H54 (cell line): Measurements from ENCODE around the gene PAQR5.

Source experiments
- DNase-seq: peaks from one replicate; pipeline ENCODE4 v3.0.0; 2011; ENCODE audit warnings: low spot score, mixed read lengths; ENCODE audit not compliant: insufficient read length
- FAIRE-seq: peaks from 3 replicates; lab custom pipeline; 2011; peaks lifted over from hg19 to GRCh38; lab: Jason Lieb, UNC
- POLR2A ChIP-seq: IDR thresholded peaks from 2 replicates; pipeline ENCODE4 v1.6.1; 2011; ENCODE audit warnings: low read depth, mild to moderate bottlenecking, low read length

The PAQR5 gene

GRCh38 chr15:69298697-69299441 lies at the start of gene PAQR5:
Gene PAQR5, plus strand, starts transcription at chr15:69298912. Its CDS starts 61,169 bp downstream, at chr15:69360081.
- TF ChIP-seq POLR2A = no peak
- no peak for FAIRE-seq
- peak; percentile 57 for DNase-seq

DNA sequence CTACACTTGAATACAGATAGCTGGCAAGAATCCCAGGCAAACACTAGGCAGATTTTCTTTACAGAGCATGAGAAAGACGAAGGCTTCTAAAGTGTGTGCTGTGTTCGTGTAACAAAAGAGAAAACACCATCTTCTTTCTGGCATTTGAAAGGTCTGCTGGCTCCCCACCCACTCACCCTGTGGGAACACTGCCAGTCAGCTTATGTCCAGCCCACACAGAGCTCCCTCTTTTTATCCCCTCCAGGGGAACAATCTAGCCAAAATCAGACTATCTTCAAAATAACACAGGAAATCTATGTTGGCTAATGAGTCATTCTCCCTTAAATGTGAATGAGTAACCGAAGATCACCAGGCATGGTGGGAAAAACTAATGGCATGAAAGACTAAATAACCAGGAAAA lies 45.6 kb upstream of the PAQR5 start:
- peak; percentile 23 for DNase-seq
- FAIRE-seq = peak; percentile 68
- TF ChIP-seq POLR2A = no peak

- TF ChIP-seq POLR2A = no peak
- DNase-seq (no peak), FAIRE-seq (peak; percentile 33)
Measured at GRCh38 chr15:69265347-69265955, 33.3 kb upstream of the PAQR5 start.

- no peak for FAIRE-seq
- no peak for TF ChIP-seq POLR2A
- no peak for DNase-seq
Measured at GRCh38 chr15:69271217-69271616, 27.5 kb upstream of the PAQR5 start.

DNA sequence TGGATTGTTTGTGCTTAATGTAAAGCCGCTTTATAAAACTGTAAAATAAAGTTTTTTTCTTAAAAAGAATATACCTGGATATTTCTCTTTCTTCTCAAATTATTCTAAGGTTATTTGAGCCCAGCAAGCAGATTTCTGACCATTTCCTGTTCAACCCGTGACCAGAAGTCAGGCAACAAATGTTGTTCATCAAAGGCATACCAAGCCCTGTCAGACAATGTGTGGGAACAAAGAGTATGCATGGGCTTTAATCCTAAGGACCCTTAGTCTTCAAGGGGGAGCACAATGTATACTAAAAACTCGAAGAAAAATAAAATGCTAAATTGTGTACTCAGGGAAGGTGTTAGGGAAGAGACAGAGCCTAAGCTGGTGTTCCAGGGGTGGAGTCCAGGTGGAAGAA lies 26.6 kb upstream of the PAQR5 start:
- FAIRE-seq (no peak), DNase-seq (no peak)
- no peak for TF ChIP-seq POLR2A

DNA sequence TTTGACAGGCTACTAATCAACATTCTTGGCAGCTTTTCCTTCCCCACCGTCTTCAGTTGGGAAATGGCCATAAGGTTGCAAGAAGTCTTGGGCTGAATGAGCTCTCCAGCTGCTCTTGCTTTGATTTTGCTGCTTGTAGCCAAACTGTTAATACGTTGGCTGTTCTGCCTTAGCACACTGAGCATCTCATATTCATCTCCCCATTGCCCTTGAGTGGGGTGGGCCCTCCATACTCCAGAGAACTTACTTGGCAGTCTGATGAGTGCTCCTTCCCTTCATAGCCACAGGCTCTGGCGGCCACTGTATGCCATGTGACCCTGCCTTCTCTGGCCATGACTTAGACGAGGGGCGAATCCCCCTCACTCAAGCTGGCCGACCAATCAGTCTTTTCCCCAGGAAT lies 25.8 kb upstream of the PAQR5 start:
- no peak for TF ChIP-seq POLR2A
- FAIRE-seq (no peak), DNase-seq (no peak)

DNA sequence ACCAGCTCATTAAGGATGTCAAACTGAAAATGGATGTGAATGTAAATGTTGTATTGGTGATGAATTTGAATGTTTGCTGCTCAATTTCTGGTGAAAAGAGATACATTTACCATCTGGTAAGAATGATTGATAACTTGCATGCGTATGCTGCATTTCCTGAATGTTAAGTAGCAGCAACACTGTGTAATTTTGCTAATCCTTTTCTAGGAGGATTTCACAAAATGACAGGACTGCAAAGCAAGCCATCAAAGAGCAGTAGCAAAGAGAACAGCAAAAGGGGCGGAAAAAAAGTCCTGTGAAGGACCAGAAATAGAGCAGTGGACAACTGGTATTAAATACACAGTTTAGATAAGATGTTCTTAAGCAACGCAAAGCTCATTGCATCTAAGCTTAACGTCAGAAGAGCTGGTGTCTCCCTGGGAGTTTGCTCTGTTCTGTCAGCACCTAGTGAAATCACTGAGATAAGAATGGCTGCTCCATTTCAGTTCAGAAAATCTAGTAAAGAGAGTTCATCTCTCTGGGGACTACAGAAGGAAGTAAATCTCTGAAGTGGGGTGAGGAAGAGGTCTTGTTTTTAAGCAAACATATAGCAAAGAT lies 23.5 kb upstream of the PAQR5 start:
- FAIRE-seq (no peak), DNase-seq (no peak)
- no peak for TF ChIP-seq POLR2A

DNA sequence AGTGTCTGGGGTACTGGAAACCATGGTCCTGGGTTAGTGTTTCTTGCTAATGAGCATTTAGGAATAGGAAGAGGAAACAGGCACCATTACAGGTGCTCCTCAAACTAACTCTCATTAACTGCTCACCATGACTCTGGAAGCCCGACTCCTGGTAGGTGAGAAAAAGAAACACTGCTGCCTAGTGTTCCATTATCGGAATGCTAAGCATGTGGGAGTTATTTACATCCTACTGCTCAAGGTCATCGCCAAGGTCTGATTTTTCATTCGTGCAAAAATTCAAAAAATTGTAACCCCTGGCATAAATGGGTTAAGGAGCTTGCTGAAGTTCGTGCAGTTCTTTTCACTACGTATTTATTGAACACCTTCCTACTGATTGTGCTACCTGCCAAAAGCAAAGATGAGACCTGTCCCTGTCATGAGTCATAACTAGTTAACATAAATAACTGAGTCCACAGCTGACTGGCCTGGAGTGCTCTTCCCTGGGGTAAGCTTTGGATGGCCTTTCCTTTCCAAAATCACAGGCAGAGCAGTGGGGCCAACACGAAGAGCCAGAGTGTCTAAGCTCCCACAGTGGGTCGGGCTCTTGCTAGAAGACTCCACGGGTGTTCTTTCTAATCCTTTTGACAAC lies 22.7 kb upstream of the PAQR5 start:
- no peak for DNase-seq
- no peak for TF ChIP-seq POLR2A
- FAIRE-seq = no peak

DNA sequence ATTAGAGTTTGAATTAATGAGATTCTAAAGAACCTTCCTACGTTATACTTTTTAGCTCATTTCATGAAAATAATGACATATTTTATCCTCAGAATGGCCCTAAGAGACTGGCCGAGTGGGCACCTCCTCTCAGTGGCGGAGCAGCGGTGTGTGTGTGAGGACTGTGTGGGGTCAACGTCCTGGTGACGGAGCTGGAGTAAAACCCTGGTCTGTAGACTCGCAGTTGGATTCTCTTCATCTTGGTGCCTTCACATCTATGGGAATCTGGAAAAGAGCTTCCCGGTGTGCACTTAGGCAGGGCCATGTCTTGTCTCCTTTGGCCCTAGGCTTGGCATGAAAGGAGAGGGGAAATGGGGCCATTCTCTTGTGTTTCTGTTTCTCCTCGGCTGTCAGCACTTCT lies 21.4 kb upstream of the PAQR5 start:
- no peak for TF ChIP-seq POLR2A
- DNase-seq = no peak
- no peak for FAIRE-seq

DNA sequence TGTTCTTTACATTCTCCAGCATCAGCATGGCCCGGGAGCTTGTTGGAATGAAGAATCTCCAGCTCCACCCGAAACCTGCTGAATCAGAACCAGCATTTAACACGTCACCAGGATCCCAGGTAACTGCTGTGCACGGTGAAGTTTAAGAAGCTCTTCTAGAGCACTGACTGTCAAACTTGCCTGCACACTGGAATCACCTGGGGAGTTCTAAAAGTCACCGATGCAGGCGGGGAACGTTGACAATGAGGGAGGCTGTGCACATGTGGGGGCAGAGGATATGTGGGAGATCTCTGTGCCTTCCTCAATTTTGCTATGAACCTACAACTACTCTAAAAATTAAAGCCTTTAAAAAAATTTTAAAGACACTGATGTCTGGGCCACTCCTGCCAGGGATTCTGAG lies 19.1 kb upstream of the PAQR5 start:
- no peak for FAIRE-seq
- TF ChIP-seq POLR2A = no peak

GRCh38 chr15:69280783-69281182 lies 17.9 kb upstream of the PAQR5 start:
- no peak for DNase-seq
- TF ChIP-seq POLR2A = no peak
- FAIRE-seq = no peak

More for the DNA sequence above, 19.1 kb upstream of the PAQR5 start:
- no peak for DNase-seq

DNA sequence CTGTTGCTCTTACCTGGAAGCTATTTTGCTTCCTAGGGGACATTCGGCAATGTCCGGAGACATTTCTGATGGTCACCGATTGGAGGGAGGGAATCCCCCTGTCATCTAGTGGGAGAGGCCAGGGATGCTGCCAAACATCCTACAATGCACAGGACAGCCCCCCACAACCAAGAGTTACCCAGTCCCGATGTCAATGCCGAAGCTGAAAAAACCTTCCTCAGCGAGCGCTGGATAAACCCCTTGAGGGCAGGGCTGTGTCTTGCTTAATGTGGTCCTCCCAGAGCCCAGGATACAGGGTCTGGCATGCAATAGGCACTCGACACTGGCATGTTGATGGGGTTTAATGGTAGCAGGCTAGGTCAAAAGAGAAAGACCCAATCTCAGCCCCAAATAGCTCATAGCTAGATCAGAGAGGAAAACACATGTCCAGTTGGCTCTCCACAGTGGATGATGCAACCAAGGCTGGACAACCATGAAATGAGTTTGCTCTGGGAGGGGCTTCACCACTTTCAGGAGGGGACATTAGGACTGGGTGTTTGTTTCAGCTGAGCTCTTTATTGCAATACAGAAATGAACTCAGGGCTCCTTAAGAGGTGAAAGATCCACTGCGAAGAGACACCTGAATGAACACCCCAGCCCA lies 16.5 kb upstream of the PAQR5 start:
- DNase-seq = no peak
- no peak for TF ChIP-seq POLR2A
- no peak for FAIRE-seq

DNA sequence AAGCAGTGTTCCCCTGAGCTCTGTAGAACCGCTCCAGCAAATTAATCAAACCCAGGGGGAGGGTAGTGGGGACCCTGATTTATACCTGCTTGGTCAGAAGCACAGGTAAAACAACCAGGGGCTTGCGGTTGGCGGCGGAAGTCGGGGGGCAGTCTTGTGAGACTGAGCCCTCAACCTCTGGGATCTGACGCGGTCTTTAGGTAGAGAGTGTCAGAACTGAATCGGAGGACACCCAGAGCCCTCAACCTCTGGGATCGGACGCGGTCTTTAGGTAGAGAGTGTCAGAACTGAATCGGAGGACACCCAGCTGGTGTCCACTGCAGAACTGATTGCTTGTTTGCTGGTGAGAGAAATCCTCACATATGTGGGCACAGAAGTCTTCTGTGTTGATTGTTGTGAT lies 12.9 kb upstream of the PAQR5 start:
- no peak for TF ChIP-seq POLR2A
- no peak for FAIRE-seq
- no peak for DNase-seq

DNA sequence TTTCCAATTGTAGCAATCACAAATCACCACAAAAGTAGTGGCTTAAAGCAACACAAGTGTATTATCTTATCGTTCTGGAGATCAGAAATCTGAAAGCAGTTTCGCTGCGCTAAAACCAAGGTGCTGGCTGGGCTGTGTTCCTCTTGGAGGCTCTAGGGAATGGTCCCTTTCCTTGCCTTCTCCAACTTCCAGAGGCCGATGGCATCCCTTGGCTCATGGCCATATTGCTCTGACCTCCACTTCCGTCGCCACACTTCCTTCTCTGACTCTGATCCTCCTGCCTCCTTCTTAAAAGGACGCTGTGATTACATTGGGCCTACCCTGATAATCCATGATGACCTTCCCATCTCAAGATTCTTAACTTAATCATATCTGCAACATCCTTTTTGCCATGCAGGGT lies 10.7 kb upstream of the PAQR5 start:
- no peak for TF ChIP-seq POLR2A
- FAIRE-seq (no peak), DNase-seq (no peak)
